Upper lobe of right lung (tissue), 1 donor: ENCODE measurements around the gene PDE4B. TPM values are rescaled to one million over a fixed set of nuclear protein-coding genes. Genes with fewer than 3 reads are reported as not detected.

Experiments
- ATAC-seq: fragments of 200-7000 bp; cut with Tn5 transposase; one replicate; pipeline ENCODE4 v1.9.1; 2020; ENCODE audit warnings: mild to moderate bottlenecking, moderate library complexity
- DNase-seq: peaks from one replicate; pipeline ENCODE4 v3.0.0-alpha.2; 2020
- H3K27ac ChIP-seq: fragments of 200-600 bp; one replicate; pipeline ENCODE4 v1.8.0; 2022
- H3K27me3 ChIP-seq: fragments of 200-600 bp; one replicate; pipeline ENCODE4 v1.8.0; 2022; ENCODE audit warnings: mild to moderate bottlenecking
- H3K36me3 ChIP-seq: fragments of 200-600 bp; one replicate; pipeline ENCODE4 v1.8.0; 2022
- H3K4me1 ChIP-seq: fragments of 200-600 bp; one replicate; pipeline ENCODE4 v1.8.0; 2022
- H3K4me3 ChIP-seq: fragments of 200-600 bp; one replicate; pipeline ENCODE4 v1.8.0; 2022; ENCODE audit warnings: mild to moderate bottlenecking
- H3K9me3 ChIP-seq: fragments of 200-600 bp; one replicate; pipeline ENCODE4 v1.8.0; 2022
- CTCF ChIP-seq: fragments of 200-600 bp; IDR thresholded peaks from one replicate; pipeline ENCODE4 v1.8.0; 2022; ENCODE audit warnings: antibody characterized with exemption
- intact Hi-C: fragments of 100-400 bp; cut with DNase I; formaldehyde crosslinking; loops from one replicate; pipeline ENCODE4 v1.11.0; 2022
- total RNA-seq: library from RNA; stranded (reverse); fragmentation: NEBNext Ultra II Directional; extraction: Animal tissue kit (Norgen Biotek cat#: 25700); gene quantifications from one replicate; pipeline ENCODE4 v1.2.1, GENCODE V29; 2021
- donor health status: DM: no; HTN: yes; CAD: no; lungs with severe emphysema.

The PDE4B gene
- total RNA-seq, 1 donor from 2014 or later: 14.3 TPM

GRCh38 chr1:66337249-66337648 lies 544.6 kb downstream of the PDE4B start:
- no peaks in the 10 kb centered on the region for H3K36me3 ChIP-seq
- DNase-seq (no peak), ATAC-seq (no peak)
- peak overlapping the region; percentile 82 for H3K27ac ChIP-seq
- no peaks in the 10 kb centered on the region for H3K9me3 ChIP-seq
- H3K4me1 ChIP-seq: peaks cover 20% of the 10 kb centered on the region
- intact Hi-C loops: loop anchor here (10.0 kb wide), 1 partner anchor 62 kb away; no protein-coding TSS in a partner anchor
- no peak overlapping the region for H3K4me3 ChIP-seq
- no peak for TF ChIP-seq CTCF
- H3K27me3 ChIP-seq: no peaks in the 10 kb centered on the region

- ATAC-seq (no peak), DNase-seq (no peak)
- Histone ChIP-seq H3K27me3 (no peaks in the 10 kb centered on the region), H3K4me1 (peaks cover 17% of the 10 kb centered on the region), H3K27ac (peak overlapping the region; percentile 14), H3K9me3 (no peaks in the 10 kb centered on the region), H3K4me3 (no peak overlapping the region), H3K36me3 (no peaks in the 10 kb centered on the region)
- intact Hi-C loops: loop anchor here (10.0 kb wide), 1 partner anchor 65 kb away; no protein-coding TSS in a partner anchor
- TF ChIP-seq CTCF: no peak
These were observed 547.2 kb downstream of the PDE4B start for GRCh38 chr1:66339944-66340343.

GRCh38 chr1:66341446-66342089 lies 548.9 kb downstream of the PDE4B start:
- H3K27ac ChIP-seq: no peak overlapping the region
- intact Hi-C loops: no loop called here

GRCh38 chr1:66342707-66343106 lies 550.0 kb downstream of the PDE4B start:
- Histone ChIP-seq H3K27me3 (no peaks in the 10 kb centered on the region), H3K4me1 (peaks cover 14% of the 10 kb centered on the region), H3K9me3 (no peaks in the 10 kb centered on the region), H3K4me3 (no peak overlapping the region), H3K36me3 (no peaks in the 10 kb centered on the region), H3K27ac (no peak overlapping the region)
- ATAC-seq (no peak), DNase-seq (no peak)
- intact Hi-C loops: no loop called here
- TF ChIP-seq CTCF: no peak

More at GRCh38 chr1:66341446-66342089, 548.9 kb downstream of the PDE4B start:
- Histone ChIP-seq H3K9me3 (no peaks in the 10 kb centered on the region), H3K36me3 (no peaks in the 10 kb centered on the region), H3K4me3 (no peak overlapping the region), H3K4me1 (peaks cover 14% of the 10 kb centered on the region), H3K27me3 (no peaks in the 10 kb centered on the region)
- no peak for ATAC-seq
- TF ChIP-seq CTCF: no peak
- no peak for DNase-seq

- H3K9me3 ChIP-seq: no peaks in the 10 kb centered on the region
- intact Hi-C loops: no loop called here
- no peak for TF ChIP-seq CTCF
- no peak overlapping the region for H3K27ac ChIP-seq
- H3K4me1 ChIP-seq: peaks cover 14% of the 10 kb centered on the region
- ATAC-seq: no peak
- DNase-seq: no peak
- H3K36me3 ChIP-seq: no peaks in the 10 kb centered on the region
- H3K27me3 ChIP-seq: no peaks in the 10 kb centered on the region
- H3K4me3 ChIP-seq: no peak overlapping the region
These were observed 551.1 kb downstream of the PDE4B start for GRCh38 chr1:66343569-66344325.
